ENCODE results near the gene PECR.
"Not testable (repeated sequence)": the region's sequence is repeated elsewhere in the genome, so short reads cannot be mapped to it uniquely, and the experiment has no call there.

The PECR gene

DNA sequence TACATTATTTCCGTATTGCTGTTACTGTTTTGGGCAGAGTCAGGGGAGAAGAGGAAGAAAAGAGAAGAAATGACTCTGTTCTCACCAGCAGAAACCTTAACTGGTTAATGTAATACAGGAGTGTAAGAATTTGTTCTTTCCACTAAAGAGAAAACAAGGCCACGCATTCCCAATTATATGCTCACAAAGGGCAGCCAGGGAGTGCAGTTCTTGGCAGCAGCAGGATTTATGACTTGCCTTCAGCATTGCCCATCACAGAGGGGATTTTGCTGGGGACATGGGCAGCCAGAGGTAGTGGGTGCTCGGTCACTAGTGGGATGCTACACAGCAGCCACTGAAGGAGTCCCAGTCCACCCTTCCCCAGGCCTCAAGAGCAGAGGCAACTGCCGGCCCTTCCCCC lies 86.7 kb downstream of the PECR start:
- TF ChIP-seq, protein P1, sequence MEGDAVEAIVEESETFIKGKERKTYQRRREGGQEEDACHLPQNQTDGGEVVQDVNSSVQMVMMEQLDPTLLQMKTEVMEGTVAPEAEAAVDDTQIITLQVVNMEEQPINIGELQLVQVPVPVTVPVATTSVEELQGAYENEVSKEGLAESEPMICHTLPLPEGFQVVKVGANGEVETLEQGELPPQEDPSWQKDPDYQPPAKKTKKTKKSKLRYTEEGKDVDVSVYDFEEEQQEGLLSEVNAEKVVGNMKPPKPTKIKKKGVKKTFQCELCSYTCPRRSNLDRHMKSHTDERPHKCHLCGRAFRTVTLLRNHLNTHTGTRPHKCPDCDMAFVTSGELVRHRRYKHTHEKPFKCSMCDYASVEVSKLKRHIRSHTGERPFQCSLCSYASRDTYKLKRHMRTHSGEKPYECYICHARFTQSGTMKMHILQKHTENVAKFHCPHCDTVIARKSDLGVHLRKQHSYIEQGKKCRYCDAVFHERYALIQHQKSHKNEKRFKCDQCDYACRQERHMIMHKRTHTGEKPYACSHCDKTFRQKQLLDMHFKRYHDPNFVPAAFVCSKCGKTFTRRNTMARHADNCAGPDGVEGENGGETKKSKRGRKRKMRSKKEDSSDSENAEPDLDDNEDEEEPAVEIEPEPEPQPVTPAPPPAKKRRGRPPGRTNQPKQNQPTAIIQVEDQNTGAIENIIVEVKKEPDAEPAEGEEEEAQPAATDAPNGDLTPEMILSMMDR (IDR thresholded peaks at IDR 0.05; ENCODE audit: borderline replicate concordance, insufficient read depth, low read depth, low read length): no peak
- H3K4me3 ChIP-seq (ENCODE audit: low read depth, low read length): no peak overlapping the region

DNA sequence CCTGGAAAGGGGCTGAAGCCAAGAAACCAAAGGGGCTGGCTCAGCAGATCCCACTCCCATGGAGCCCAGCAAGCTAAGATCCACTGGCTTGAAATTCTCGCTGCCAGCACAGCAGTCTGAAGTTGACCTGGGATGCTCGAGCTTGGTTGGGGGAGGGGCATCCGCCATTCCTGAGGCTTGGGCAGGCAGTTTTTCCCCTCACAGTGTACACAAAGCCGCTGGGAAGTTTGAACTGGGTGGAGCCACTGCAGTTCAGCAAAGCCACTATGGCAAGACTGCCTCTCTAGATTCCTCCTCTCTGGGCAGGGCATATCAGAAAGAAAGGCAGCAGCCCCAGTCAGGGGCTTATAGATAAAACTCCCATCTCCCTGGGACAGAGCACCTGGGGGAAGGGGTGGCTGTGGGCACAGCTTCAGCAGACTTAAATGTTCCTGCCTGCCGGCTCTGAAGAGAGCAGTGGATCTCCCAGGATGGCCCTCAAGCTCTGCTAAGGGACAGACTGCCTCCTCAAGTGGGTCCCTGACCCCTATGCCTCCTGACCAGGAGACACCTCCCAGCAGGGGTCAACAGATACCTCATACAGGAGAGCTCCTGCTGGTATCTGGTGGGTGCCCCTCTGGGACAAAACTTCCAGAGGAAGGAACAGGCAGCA lies 92.9 kb downstream of the PECR start:
- H3K4me3 ChIP-seq (ENCODE audit: low read depth, low read length): not testable (repeated sequence)
